Mesothelial cell of epicardium (in vitro differentiated cells): ENCODE data around the gene HCAR1. TPM values are rescaled to one million over a fixed set of nuclear protein-coding genes. Genes with fewer than 3 reads are reported as not detected.
"Not testable (repeated sequence)": the region's sequence is repeated elsewhere in the genome, so short reads cannot be mapped to it uniquely, and the experiment has no call there.

Experiments
- DNase-seq, 2 experiments: peaks; one replicate each; pipeline ENCODE4 v3.0.0; 2021; ENCODE audit warnings: low spot score in 2 of 2; ENCODE audit not compliant: unreplicated experiment in 2 of 2
- H3K27ac Mint-ChIP-seq: 2 replicates; pipeline ENCODE4 v1.8.0; 2021; ENCODE audit warnings: mixed read lengths
- H3K27me3 Mint-ChIP-seq: 2 replicates; pipeline ENCODE4 v1.8.0; 2021; ENCODE audit warnings: low read depth, mixed read lengths
- H3K36me3 Mint-ChIP-seq: 2 replicates; pipeline ENCODE4 v1.8.0; 2021; ENCODE audit warnings: mixed read lengths
- H3K4me1 Mint-ChIP-seq: 2 replicates; pipeline ENCODE4 v1.8.0; 2021; ENCODE audit warnings: mixed read lengths
- H3K4me3 Mint-ChIP-seq: 2 replicates; pipeline ENCODE4 v1.8.0; 2021; ENCODE audit warnings: mild to moderate bottlenecking, moderate library complexity, mixed read lengths
- H3K9me3 Mint-ChIP-seq: 2 replicates; pipeline ENCODE4 v1.8.0; 2021; ENCODE audit warnings: mixed read lengths
- total RNA-seq: library from RNA; stranded (reverse); gene quantifications from 3 replicates; pipeline ENCODE4 v1.2.1, GENCODE V29; 2021
- TF ChIP-seq, protein P1 (sequence below): fragments of 200-600 bp; sonication (generic); IDR thresholded peaks from one replicate; pipeline ENCODE4 v1.5.0; 2021; ENCODE audit warnings: antibody characterized with exemption; ENCODE audit not compliant: unreplicated experiment

The HCAR1 gene, protein sequence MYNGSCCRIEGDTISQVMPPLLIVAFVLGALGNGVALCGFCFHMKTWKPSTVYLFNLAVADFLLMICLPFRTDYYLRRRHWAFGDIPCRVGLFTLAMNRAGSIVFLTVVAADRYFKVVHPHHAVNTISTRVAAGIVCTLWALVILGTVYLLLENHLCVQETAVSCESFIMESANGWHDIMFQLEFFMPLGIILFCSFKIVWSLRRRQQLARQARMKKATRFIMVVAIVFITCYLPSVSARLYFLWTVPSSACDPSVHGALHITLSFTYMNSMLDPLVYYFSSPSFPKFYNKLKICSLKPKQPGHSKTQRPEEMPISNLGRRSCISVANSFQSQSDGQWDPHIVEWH
- 1.2 to 1.3 TPM (median 1.2 TPM) in 3 replicates for total RNA-seq

DNA sequence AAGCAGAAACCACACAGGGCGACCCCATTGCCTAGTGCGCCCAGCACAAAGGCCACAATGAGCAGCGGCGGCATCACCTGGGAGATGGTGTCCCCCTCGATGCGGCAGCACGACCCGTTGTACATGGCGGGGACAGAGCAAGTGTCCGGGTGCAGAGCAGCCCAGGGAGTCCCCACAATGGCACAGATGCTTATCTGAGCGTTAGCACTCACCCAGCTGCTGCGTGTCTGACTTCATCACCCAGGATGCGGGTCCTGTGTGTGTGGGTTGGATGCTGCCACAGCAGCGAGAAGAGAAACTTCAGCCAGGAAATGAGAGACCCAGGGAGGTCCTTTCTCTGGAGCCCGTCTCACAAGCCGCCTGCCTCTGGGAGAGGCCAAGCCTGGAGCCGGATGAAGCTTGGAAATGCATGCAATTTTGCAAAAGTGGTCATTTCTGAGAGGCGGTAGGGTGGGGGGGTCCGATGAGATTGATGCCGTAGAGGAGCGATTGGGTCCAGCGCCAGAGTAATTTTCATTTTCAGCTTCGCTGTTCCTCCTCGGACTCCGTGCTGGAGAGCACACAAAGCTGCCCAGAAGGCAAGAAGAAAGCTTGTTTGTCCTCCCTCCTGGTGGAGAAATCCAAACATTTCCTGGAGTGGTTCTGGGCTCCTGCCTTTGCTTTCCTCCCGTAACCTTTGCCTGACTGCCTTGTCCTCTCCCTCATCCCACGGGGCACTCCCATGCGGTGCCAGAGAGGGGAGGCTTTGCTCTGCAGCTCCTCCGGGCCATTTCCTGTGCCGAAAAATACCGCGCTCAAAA lies at the start of gene HCAR1:
TSS of gene HCAR1 (minus strand) at position 630 of the 800 bp plus-strand sequence. CDS start at position 125, 505 bp downstream.
- Mint-ChIP-seq H3K27ac (peak within 1 kb of the TSS; percentile 57), H3K4me1 (peaks cover 43% of the 10 kb centered on the region), H3K4me3 (no peak within 1 kb of the TSS), H3K36me3 (no peaks in the 10 kb centered on the region), H3K27me3 (no peaks in the 10 kb centered on the region), H3K9me3 (no peaks in the 10 kb centered on the region)
- no peak for DNase-seq
- TF ChIP-seq, protein P1, sequence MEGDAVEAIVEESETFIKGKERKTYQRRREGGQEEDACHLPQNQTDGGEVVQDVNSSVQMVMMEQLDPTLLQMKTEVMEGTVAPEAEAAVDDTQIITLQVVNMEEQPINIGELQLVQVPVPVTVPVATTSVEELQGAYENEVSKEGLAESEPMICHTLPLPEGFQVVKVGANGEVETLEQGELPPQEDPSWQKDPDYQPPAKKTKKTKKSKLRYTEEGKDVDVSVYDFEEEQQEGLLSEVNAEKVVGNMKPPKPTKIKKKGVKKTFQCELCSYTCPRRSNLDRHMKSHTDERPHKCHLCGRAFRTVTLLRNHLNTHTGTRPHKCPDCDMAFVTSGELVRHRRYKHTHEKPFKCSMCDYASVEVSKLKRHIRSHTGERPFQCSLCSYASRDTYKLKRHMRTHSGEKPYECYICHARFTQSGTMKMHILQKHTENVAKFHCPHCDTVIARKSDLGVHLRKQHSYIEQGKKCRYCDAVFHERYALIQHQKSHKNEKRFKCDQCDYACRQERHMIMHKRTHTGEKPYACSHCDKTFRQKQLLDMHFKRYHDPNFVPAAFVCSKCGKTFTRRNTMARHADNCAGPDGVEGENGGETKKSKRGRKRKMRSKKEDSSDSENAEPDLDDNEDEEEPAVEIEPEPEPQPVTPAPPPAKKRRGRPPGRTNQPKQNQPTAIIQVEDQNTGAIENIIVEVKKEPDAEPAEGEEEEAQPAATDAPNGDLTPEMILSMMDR: no peak

DNA sequence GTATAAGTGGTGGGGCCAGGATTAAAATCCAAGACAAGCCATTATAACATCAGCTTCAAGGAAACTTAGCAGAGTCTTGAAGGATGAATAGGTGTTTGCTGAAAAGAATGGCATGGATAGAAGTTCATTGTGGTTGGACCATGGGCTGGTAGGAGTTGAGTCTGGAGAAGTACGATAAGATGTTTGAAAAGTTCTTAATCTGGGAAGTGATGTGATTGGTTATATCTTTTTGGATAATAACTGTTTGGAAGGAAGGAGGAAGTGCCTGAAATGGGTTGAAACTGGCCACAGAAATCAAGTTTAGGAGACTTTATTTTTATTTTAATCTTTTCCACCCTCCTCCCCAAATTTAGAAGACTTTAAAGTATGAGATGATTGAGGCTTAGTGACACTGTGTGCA lies 26.9 kb upstream of the HCAR1 start:
- H3K27me3 Mint-ChIP-seq: no peaks in the 10 kb centered on the region
- H3K36me3 Mint-ChIP-seq: peaks cover 43% of the 10 kb centered on the region
- TF ChIP-seq, protein P1: no peak
- peak overlapping the region; percentile 26 for H3K27ac Mint-ChIP-seq
- H3K9me3 Mint-ChIP-seq: no peaks in the 10 kb centered on the region
- no peak overlapping the region for H3K4me3 Mint-ChIP-seq
- no peak for DNase-seq
- peaks cover 24% of the 10 kb centered on the region for H3K4me1 Mint-ChIP-seq

DNA sequence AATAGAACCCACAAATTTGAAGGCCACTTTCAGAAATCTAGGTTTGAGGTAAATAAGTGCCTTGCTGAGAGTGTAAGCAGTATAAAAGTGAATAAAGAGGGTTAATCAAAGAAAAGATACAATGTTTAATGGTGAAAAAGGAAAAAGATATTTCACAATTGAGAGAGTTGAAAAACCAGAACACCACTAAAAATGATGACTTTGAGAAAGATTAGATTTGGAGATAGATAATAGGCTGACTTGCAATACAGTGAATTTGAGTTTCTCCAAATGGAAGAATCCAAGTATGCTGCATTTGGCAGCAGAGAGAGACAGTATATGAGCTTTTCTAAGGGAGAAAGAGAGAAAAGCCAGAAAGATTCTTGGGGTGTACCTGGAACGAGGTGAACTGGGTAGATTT lies 24.1 kb upstream of the HCAR1 start:
- no peak overlapping the region for H3K4me3 Mint-ChIP-seq
- peaks cover 36% of the 10 kb centered on the region for H3K36me3 Mint-ChIP-seq
- peak overlapping the region; percentile 19 for H3K27ac Mint-ChIP-seq
- DNase-seq: no peak
- H3K9me3 Mint-ChIP-seq: no peaks in the 10 kb centered on the region
- H3K27me3 Mint-ChIP-seq: no peaks in the 10 kb centered on the region
- peaks cover 46% of the 10 kb centered on the region for H3K4me1 Mint-ChIP-seq
- TF ChIP-seq, protein P1: no peak

DNA sequence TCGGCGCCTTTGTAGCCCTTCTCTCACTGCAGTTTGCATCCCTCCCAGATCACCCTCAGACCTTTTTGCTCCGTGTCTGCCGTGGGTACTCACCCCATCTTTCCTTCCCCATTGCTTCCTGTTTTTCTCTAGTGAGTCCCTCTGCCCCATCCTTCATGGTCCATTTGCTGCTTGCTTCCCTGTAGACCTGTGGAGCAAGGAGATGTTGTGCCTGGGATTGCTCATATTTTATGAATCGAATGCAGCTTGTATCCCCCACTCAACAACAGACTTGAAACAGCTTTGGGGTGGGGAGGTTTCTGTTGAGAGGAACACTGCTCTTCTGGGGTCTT lies 22.6 kb upstream of the HCAR1 start:
- TF ChIP-seq, protein P1: no peak
- Mint-ChIP-seq H3K9me3 (no peaks in the 10 kb centered on the region), H3K27ac (peak overlapping the region; percentile 98)

DNA sequence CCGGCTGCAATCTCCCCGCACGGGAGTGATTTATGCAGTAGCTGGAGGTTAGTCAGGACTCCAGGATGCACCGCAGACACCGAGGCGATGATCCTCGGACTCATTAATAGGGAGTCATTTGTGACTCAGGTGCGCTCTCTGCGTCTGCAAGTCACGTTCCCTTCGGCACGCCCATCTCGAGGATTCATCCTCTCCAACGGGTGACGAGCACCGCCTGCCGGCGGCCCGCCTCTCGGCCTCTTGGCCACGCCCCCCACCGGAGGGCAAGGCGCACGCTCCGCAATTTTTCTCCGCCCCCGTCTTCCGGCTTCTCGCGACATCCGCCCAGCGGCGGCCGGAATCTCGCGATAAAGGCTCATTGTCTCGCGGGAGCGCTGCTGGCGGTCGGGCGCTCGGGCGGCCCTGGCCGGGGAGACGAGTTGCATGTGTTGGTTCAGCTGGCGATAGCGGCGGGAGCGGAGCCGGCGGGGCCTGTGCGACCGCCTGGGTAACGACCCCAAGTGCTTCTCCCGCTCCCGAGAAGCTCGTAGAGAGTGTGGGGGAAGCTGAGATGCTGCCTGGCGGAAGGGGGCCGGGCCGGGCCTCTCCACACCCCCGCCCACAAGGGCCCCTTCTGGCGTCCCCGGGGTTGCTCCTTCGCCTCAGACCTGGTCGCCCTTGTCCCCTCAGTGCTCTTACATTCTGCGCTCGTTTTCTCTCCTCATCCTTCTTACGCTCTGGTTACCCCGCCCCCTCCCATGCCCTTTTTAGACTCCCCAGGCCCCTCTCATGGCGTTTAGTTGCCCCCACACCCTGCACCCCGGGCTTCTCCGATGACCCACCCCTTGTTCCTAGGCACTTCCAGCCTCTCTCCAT lies 22.0 kb upstream of the HCAR1 start, which contains the start of gene DENR:
TSS of gene DENR (plus strand) at position 361 of the 855 bp plus-strand sequence. CDS start 878 bp downstream, outside the sequence.
- Mint-ChIP-seq H3K4me1 (peaks cover 54% of the 10 kb centered on the region), H3K27ac (peak within 1 kb of the TSS; percentile 98), H3K9me3 (no peaks in the 10 kb centered on the region), H3K36me3 (peaks cover 25% of the 10 kb centered on the region), H3K4me3 (peak within 1 kb of the TSS; percentile 90), H3K27me3 (no peaks in the 10 kb centered on the region)
- DNase-seq: peak; percentile 99 to 100
- TF ChIP-seq, protein P1: peak; percentile 69

More for the DNA sequence above, 22.6 kb upstream of the HCAR1 start:
- no peaks in the 10 kb centered on the region for H3K27me3 Mint-ChIP-seq
- peak overlapping the region; percentile 90 for H3K4me3 Mint-ChIP-seq
- peaks cover 28% of the 10 kb centered on the region for H3K36me3 Mint-ChIP-seq
- no peak for DNase-seq
- H3K4me1 Mint-ChIP-seq: peaks cover 54% of the 10 kb centered on the region

DNA sequence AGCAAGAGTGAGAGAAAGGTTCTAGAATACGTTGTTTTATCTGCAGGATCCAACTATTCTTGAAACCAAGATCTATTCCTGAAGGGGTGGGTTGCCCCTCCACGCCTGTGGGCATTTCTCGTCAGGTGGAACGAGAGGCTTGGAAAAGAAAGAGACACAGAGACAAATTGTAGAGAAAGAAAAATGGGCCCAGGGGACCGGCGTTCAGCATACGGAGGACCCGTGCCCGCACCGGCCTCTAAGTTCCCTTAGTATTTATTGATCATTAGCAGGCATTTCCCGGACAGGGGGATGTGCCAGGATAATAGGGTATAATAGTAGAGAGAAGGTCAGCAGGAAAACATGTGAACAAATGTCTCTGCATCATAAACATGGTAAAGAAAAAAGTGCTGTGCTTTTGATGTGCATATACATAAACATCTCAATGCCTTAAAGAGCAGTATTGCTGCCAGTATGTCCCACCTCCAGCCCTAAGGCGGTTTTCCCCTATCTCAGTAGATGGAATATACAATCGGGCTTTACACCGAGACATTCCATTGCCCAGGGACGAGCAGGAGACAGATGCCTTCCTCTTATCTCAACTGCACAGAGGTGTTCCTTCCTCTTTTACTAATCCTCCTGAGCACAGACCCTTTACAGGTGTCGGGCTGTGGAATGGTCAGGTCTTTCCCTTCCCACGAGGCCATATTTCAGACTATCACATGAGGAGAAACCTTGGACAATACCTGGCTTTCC lies 20.3 kb upstream of the HCAR1 start:
- H3K9me3 Mint-ChIP-seq, H3K27me3 Mint-ChIP-seq, DNase-seq: not testable (repeated sequence)
- peak overlapping the region; percentile 98 for H3K27ac Mint-ChIP-seq
- peaks cover 51% of the 10 kb centered on the region for H3K4me1 Mint-ChIP-seq
- peaks cover 12% of the 10 kb centered on the region for H3K36me3 Mint-ChIP-seq
- peak overlapping the region; percentile 90 for H3K4me3 Mint-ChIP-seq
